Stimulated activated naive CD4-positive, alpha-beta T cell treated with Interleukin-2 at 50 U/mL for 16 hours (primary cell): ENCODE results near the gene TMEM184A.

Source experiments
- DNase-seq: peaks from one replicate; lab custom pipeline; 2025; lab: John Stamatoyannopoulos, UW

Gene TMEM184A

DNA sequence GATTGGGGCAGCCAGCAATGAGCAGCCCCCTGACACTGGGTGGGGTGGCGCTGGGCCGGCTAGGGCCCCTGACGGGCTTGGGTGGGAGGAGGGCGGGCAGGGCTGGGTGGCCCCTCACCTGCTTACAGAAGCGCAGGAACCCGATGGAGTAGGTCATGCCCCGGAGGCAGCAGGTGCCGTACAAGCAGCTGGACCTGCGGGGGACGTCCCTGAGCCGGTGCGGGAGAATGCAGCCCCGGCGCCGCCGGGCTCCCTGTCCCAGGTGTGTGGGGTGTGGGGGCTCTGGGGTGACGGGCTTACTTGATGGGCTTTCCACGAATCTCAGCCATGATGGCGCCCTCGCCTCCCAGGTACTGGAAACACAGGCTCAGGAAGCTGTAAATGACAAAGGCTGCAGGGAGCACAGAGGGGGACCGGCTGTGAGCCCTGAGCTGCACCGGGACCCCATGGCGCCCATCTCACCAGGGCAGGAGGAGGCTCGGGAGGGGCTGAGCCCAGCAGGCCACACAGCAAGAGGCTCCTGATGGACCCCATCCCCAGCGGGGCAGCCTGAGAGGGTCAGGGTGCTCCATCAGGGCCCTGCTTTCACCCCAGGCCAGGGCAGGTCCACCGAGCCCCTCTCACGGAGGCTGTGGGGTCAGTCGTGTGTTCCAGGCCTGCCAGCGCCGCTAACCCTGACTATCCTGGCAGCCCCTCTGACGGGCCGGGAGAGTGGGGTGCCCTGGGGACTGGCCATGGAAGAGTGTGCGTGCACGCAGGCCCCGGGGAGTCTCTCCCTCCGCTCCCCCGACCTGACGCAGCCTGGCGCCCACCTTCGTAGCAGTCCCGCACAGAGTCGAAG, 5.8 kb downstream of the TMEM184A start:
- DNase-seq = no peak

DNA sequence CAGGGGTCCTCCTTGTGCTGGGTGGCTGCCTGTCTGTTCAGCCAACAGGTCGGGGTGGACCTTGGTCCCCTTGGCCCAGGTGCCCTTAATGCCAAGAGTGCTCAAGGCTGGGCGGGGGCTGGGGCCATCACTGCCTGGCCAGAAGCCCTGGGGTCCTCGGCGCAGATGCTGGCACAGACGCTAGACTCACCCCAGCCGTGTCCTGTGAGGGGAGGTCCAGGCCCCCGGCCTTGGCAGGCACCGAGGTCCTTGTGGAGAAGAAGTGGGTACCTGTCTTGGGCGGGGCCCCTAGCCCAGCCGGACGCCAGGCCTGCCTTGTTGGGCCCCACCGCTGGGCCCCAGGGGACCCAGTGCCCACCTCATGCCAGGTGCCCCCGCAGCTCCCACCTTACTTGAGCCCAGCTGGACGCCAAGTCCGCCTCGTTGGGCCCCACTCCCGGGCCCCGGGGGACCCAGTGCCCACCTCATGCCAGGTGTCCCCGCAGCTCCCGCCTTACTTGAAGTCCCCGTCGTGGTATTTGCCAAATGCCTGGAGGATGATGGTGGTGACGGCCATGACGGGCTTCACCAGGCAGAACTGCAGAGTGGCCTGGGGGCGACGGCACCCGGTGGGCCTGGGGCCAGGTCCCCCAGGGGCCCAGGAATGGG, 6.5 kb downstream of the TMEM184A start:
- no peak for DNase-seq

DNA sequence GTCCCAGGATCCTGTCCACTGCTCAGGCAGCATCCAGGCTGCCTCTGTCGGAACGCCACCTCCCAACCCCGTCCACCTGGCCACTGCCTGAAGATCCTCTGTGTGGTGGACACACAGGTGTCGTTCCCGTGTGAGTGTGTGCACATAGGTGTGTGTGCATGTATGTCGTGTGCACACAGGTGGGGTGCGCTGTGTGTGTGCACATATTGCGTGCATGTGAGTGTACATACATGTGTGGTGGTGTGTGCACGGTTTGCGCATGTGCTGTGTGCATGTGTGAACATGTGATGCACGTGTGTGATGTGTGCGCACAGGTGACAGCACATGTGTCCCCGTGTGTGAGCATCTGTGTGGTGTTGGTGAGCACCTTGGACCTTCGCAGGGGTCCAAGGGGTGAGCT, 7.1 kb downstream of the TMEM184A start:
- no peak for DNase-seq

DNA sequence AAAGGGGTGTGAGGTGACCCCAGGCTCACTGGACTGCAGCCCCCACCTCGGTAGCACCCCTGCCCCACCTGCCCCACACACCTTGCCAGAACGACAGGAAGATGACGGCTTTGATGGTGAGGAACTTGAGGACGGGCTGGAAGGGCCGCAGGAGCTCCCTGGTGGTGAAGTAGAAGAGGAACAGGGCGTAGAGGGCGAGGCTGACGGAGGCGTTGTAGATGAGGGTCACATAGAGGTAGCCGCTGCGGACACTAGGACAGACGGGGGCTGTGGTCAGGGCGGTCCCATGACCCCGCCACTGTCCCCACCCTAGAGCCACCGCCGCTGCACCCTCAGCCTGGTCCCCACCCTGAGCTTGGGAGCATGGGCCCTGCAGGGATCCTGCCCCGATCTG, 7.6 kb downstream of the TMEM184A start:
- no peak for DNase-seq

DNA sequence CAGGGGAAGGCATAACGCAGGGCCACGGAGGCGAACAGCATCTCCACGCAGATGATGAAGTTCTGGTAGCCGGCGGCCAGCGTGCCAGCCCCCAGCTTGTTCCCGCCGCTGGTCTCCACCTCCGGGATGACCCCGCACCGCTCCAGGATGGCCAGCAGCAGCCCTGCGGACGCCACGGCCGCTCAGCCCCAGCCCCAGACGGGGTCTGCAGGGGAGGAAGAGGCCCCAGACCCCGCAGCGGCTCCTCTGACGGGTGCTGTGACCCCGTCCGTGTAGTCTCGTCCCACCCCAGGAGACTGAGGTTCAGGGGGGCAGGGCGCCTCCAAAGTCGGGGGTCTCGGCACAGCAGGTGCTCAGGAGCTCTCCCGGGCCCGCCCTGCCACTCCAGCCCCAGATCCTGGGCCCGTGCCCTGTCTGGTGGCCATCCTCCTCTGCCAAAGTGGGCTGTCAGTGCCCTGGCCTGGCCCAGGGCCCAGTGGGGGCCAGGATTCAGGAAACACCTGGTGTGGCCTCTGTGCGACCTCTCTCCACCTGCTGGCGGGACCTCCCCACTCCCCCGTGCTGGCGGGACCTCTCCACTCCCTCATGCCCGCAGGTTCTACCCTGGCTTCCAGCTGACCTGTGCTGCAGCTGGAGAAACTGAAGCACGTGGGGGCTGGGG, 8.1 kb downstream of the TMEM184A start:
- DNase-seq = no peak

DNA sequence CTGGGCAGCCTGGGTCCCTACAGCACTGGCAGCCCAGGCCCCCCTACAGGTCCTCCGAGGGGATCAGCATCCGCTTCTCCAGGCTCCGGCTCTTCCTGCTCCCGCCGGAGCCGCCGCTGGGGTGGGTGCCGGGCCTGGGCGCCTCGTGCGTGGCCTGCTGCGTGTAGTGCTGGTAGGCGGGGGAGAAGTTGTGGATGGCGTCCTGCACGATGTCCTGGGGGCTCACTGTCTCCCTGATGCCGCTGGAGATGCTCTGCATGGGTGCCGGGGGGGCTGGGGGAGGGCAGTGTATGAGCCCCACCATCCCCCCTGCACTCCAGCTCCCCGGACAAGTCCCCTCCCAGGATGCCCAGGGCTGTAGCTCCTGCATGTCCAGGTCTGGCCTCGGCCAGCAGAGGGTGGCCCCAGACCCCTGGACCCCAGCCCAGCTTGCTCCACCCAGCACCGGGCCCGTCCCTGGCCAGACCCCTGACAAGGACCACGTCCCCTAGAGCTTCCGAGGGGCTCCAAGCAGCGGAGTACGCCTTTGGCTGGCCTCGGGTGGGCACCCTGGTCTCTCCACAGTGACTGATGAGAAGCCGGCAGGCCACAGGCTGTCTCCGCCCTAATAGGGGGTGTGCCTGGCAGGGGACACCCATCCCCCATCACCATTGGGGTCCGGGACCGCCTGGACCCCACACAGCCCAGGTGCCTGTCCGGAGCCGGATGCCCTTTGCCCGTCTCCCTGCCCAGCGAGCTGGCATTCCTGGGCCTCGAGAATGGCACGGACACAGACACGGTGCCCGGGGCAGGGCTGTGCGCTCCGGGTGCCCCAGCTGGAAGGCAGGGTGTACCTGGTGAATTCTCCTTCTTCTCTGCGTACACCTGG, 8.9 kb downstream of the TMEM184A start:
- no peak for DNase-seq

DNA sequence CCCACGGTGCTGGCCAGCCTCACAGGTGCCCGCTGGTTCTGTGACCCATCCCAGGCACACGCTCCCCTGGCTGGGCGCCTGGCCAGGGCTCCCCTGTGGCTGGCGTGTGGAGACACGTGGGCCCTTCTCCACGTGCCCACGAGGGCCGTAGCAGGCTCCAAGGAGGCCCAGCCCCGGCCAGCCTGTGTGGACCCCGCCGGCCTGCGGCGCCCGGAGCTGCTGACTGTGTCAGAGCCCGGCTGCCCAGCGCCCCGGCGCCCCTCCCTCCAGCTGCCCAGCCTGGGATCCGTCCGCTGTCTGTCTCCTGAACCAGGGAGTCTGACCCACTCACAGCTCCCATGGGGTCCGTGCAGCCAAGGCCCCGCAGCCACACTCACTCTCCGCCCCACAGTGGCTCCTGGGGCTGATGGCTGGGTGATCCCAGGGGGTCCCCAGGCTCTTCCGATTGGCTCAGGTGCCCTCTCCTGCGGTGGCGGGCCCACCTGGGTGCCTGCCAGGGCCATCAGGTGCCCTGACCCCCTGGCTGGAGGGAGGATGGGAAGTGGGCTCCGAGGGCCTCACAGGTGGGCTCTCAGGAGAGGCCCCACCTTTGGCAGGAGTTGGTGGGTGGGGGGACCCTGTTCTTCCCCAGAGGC, 9.6 kb downstream of the TMEM184A start:
- no peak for DNase-seq

DNA sequence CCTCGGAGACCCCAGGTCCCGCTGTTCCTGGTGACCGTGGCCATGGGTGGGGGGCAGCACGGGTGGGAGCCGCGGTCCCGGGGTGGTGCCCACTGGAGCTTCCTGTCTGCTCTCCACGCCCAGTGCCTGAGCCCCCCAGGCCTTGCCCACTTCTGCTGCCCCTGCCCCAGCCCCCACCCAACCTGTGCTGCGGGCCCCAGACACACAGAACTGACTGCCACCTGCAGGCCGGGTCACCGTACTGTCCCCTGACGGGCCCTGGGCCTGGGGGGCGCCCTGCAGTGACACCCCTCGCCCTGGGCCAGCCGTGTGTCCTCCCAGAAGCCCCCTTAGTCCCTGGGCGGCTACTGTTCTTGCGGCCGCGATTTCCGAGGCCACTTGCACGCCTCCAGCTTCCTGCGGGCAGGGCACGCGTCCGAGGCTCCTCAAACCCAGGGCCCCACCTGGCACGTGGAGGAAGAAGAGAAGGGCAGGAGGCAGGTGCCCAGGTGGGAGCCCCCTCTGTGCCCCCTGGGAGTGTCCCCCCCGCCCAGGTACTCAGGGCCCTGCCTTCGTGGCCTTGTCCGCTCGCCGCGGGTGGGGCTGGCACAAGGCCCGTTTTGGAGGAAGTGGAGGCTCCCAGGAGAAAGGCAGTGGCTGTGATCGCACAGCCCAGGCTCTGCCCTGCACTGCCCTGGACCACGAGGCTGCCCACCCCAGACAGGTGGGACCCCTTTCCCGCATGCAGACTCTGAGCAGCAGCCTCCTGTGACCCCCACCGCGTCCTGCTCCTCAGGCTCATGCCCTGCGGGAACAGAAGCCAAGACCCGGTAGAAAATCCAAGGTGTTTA, 10.4 kb downstream of the TMEM184A start:
- no peak for DNase-seq

DNA sequence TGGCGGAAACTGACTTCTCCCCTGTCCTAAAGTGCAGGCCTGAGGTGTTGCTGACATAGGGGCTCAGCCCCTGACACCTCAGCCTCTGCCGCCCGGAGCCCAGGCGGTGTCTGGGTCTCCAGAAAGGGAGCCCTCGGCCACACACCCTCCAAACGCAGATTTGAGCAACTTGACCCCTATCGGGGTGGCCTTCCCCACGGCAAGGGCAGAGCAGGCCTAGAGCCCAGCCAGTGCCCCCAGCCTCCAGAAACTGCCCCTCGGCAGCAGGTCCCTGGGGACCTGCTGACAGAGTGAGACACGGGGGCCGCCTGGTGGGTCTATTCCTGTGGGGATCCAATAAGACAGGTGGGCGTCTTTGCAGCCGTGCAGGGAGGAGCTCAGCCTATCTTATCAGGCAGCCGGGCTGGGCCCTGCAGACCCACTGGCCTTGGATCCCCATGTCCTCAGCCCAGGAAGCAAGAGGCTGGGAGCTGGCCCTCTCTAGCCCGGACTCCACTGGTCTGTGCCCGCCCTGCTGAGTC, 11.0 kb downstream of the TMEM184A start:
- no peak for DNase-seq

DNA sequence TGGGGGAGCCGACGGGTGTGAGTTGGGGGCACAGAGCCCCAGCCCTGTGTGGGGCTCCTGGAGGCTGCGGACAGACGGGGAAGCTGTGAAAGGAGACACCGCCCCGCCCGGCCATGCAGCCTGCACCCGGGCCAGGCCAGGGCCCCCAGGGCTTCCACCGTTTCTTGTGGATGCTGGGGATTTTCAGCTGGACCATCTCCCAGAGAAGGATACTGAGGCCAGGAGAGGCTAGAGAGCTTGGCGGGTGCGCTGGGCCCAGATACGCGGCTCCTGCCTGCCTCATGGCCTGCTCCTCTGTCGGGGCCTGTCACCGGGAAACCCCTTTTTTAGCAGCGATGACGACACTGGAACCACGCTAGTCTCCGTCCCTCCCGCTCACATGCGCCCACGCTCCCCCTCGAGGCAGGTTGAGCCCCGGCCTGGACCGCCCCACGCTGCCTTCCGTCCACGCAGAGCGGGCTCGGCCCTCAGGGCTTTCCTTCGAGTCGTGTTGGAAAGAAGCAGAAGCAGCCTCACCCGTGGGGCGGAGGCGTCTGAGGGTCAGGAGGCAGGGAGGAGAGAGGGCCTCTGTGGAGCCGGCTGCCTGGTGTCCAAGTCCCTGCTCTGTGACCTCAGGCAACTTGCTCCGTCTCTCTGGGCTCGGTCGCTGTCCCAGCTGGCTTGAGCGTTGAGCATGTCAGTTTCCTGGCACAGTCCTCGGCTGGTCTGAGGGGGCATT, 11.7 kb downstream of the TMEM184A start:
- DNase-seq = peak; percentile 23

DNA sequence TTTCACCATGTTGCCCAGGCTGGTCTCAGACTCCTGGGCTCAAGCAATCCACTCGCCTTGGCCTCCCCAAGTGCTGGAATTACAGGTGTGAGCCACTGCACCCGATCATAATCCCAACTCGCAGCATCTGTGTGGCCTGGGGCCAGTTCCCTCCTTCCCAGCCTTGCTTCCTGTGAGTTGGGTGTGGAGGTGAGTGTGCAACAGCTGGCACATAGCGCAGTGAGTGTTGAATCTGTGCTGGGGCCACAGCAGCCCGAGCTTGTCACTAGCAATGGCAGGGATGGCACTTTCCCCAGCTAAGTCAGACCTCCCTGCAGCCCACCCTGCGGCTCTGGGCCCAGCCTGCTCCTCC, 12.2 kb downstream of the TMEM184A start:
- DNase-seq = no peak

DNA sequence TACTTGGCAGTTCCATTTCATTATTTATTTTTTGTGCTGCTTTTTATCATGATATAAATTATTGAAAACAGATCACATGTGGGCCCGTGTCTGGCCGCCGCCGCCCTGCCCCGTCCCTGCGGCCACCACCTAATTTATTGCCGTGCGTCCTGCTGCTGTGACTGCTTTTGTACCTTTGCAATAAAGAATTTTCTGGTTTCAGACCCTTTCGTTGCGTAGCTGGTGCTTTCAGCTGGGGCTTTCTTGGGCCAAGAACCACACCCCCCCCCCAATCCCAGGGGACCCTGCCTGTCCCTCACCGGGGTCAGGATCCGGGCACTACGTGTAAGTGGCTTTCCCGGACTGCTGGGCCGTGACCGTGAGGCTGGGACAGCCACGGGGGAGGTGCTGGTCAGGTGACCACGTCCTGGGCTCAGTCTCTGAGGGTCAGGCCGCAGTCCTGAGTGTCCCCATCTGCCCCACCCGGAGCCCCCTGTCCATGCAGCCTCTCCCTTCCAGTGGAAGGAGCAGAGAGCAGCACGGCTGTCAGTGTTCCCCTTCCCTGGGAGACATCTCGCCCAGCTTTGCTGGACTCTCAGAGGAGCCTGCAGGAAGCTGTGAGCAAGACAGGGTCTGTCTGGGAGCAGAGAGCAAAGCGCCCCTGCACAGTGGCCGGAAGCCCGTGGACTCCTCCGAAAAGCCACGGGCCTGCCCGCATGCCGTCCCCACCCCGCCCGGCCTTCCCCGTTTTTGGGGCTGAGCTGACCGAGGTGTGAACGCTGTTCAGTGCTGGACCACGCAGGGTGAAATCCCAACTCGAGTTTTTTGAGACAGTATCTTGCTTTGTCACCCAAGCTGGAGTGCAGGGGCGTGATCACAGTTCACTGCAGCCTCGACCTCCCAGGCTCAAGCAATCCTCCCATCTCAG, 12.9 kb downstream of the TMEM184A start:
- DNase-seq = no peak

DNA sequence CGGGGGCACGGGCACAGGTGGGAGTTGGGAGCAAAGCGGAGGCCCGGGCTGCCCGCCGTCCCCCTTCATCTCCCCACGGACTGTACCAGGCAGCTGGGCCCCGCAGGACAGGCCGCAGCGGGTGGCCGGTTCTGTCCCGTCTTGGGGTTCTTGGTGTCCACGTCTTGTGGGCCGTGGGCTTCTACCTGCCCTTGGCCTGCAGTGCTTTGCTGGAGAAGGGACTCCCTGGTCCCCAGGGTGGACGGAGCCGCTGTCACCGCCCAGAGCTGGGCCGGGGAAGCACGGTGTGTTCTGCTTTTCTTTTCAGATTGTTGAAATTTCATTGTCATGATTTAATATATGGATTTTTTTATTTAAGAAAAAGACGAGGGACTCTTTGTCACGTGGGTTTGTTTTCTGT, 13.7 kb downstream of the TMEM184A start:
- DNase-seq = no peak

DNA sequence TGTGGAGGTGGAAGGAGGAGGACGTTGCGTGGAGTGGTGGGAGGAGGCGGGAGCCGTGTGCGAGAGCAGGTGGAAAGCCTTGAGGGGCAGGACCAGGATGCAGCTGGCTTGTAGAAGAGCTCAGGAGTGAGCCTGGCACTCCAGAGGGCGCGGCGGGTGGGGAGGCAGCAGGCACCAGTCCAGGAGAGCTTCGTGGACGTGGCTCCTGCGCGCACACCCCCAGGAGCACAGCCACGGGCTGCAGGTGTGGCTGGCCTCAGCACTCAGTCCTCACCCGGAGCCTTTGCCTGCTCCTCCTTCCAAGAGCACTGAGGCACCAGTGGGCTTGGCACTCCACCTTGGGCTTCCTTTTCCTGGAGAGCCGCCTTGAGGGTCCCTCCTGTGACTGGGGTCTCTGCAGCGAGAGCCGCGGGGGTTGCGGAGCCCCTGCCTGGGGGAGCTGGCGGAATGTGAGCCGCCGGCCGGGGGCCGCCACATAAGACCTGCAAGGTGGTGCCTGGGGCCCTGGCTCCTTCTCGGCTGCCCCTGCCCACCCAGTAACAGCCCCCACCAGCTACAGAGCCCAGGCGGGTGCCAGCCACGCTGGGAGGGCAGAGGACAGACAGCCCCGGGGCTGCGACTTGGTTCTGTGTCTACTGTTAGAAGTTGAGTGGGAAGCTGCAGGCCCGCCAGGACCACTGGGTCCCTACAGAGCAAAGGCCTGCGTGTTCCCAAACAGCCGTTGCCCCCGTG, 14.4 kb downstream of the TMEM184A start:
- DNase-seq = no peak

DNA sequence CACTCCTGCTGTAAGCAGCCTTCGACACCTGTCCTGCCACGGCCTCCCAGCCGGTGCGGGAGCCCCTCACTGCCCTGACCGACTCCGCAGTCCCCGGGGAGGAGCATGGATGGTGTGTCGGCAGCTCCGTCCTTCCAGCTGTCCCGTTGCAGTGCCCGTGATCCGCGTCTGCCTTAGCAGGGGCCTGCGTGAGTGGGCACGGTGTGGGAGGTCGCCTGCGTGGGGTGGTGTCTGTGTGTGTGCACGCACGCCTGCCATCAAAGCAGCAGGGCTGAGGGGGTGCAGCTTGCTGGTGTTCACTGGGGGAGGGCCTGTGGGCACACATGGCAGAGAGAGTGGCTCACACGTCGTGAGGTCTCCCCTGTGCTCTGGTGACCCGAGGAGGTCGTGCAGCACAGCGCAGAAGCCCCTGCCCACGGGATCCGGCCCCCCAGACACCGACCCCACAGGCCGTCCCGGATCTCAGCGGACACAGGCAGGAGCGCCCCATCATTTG, 15.2 kb downstream of the TMEM184A start:
- no peak for DNase-seq

DNA sequence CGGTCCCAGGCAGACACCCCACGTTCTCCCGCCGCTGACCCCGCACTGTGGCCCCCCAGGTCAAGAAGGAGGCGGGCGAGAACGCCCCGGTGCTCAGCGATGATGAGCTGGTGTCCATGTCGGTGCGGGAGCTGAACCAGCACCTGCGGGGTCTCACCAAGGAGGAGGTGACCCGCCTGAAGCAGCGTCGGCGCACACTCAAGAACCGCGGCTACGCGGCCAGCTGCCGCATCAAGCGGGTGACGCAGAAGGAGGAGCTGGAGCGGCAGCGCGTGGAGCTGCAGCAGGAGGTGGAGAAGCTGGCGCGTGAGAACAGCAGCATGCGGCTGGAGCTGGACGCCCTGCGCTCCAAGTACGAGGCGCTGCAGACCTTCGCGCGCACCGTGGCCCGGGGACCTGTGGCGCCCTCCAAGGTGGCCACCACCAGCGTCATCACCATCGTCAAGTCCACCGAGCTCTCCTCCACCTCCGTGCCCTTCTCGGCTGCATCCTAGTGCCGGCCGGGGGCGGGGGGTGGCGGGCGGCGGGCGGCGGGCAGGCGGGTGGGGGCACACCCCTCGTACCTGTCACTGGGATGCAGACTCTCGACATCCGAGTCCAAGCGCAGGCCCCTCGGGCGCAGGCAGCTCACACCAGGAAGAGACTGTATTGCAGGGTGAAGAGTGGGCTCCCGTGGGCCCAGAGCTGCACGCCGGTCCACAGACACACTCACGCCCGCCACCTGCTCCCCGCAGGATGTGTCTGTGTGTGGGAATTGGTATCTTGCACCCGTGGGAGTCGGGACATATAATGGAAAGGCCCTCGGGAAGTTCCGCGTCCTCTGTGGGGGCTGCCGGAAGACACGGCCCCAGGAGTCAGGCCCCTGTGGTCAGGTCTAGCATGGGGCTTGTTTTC, 15.9 kb downstream of the TMEM184A start:
- no peak for DNase-seq
